RWPE2 (cell line): Measurements from ENCODE around the gene CPE.
A peak's percentile ranks its signal among the peaks of the same experiment; 100 is the strongest.

Source experiments
- ATAC-seq: fragments of 200-7000 bp; cut with Tn5 transposase; 3 replicates; pipeline ENCODE4 v1.9.1; 2021; ENCODE audit warnings: low read depth
- DNase-seq: peaks from one replicate; pipeline ENCODE4 v3.0.0-alpha.2; 2020; ENCODE audit warnings: low spot score
- H3K27ac ChIP-seq: fragments of 450-650 bp; 2 replicates; pipeline ENCODE4 v1.5.1; 2017; ENCODE audit warnings: mild to moderate bottlenecking; ENCODE audit not compliant: poor library complexity, severe bottlenecking
- H3K27me3 ChIP-seq: fragments of 250-450 bp; sonication (Bioruptor Pico); 2 replicates; pipeline ENCODE4 v1.5.1; 2021; ENCODE audit warnings: mild to moderate bottlenecking, moderate library complexity; ENCODE audit not compliant: insufficient read depth, poor library complexity, severe bottlenecking
- H3K36me3 ChIP-seq: fragments of 250-450 bp; sonication (Bioruptor Pico); 2 replicates; pipeline ENCODE4 v1.5.1; 2020; ENCODE audit warnings: low read depth, mild to moderate bottlenecking, moderate library complexity
- H3K4me1 ChIP-seq: fragments of 250-450 bp; sonication (Bioruptor Pico); 2 replicates; pipeline ENCODE4 v1.5.1; 2021; ENCODE audit warnings: mild to moderate bottlenecking, moderate library complexity; ENCODE audit not compliant: insufficient read depth, poor library complexity, severe bottlenecking
- H3K4me3 ChIP-seq: fragments of 250-450 bp; sonication (Bioruptor Pico); 2 replicates; pipeline ENCODE4 v1.5.1; 2021; ENCODE audit warnings: mild to moderate bottlenecking, moderate library complexity; ENCODE audit not compliant: severe bottlenecking
- H3K9me3 ChIP-seq: fragments of 250-450 bp; sonication (Bioruptor Pico); 2 replicates; pipeline ENCODE4 v1.5.1; 2021; ENCODE audit warnings: mild to moderate bottlenecking, moderate library complexity; ENCODE audit not compliant: severe bottlenecking
- CTCF ChIP-seq: fragments of 450-650 bp; IDR thresholded peaks from one replicate; pipeline ENCODE4 v1.5.1; 2017; ENCODE audit warnings: mild to moderate bottlenecking, moderate library complexity; ENCODE audit not compliant: poor library complexity, severe bottlenecking

CPE gene

GRCh38 chr4:165370530-165370929 is 8.3 kb upstream of the CPE start:
- H3K27me3 ChIP-seq = no peaks in the 10 kb centered on the region
- peaks cover 11% of the 10 kb centered on the region for H3K4me1 ChIP-seq
- no peak for TF ChIP-seq CTCF
- H3K36me3 ChIP-seq = no peaks in the 10 kb centered on the region
- ATAC-seq (no peak), DNase-seq (no peak)
- H3K9me3 ChIP-seq = no peaks in the 10 kb centered on the region
- H3K27ac ChIP-seq = no peak overlapping the region
- H3K4me3 ChIP-seq = no peak overlapping the region

- Histone ChIP-seq H3K9me3 (no peaks in the 10 kb centered on the region), H3K4me3 (no peak overlapping the region), H3K4me1 (peaks cover 4% of the 10 kb centered on the region), H3K27ac (no peak overlapping the region), H3K36me3 (no peaks in the 10 kb centered on the region), H3K27me3 (no peaks in the 10 kb centered on the region)
- ATAC-seq = no peak
- TF ChIP-seq CTCF = no peak
- DNase-seq = no peak
These were observed 3.3 kb upstream of the CPE start for GRCh38 chr4:165375465-165375864.

GRCh38 chr4:165378398-165378744 is 437 bp upstream of the CPE start:
- no peaks in the 10 kb centered on the region for H3K27me3 ChIP-seq
- peaks cover 4% of the 10 kb centered on the region for H3K4me1 ChIP-seq
- no peaks in the 10 kb centered on the region for H3K9me3 ChIP-seq
- no peak overlapping the region for H3K27ac ChIP-seq
- H3K36me3 ChIP-seq = no peaks in the 10 kb centered on the region; the same call in 1 of the 2 replicates
- no peak for ATAC-seq
- DNase-seq = no peak
- peak overlapping the region; percentile 50 for H3K4me3 ChIP-seq
- TF ChIP-seq CTCF = no peak

GRCh38 chr4:165379678-165380064 is 863 bp downstream of the CPE start:
- no peak overlapping the region for H3K4me3 ChIP-seq
- H3K4me1 ChIP-seq = peaks cover 16% of the 10 kb centered on the region
- no peaks in the 10 kb centered on the region for H3K27me3 ChIP-seq
- no peak for DNase-seq
- TF ChIP-seq CTCF = no peak
- no peak overlapping the region for H3K27ac ChIP-seq
- H3K36me3 ChIP-seq = no peaks in the 10 kb centered on the region; the same call in 1 of the 2 replicates
- no peak for ATAC-seq
- H3K9me3 ChIP-seq = no peaks in the 10 kb centered on the region

- H3K4me1 ChIP-seq = peaks cover 18% of the 10 kb centered on the region
These were observed 2.0 kb downstream of the CPE start for GRCh38 chr4:165380805-165381204.

More at GRCh38 chr4:165380805-165381204, 2.0 kb downstream of the CPE start:
- no peak for ATAC-seq
- TF ChIP-seq CTCF = no peak
- DNase-seq = no peak
- H3K4me3 ChIP-seq = no peak overlapping the region
- H3K27ac ChIP-seq = no peak overlapping the region
- H3K27me3 ChIP-seq = no peaks in the 10 kb centered on the region
- H3K36me3 ChIP-seq = no peaks in the 10 kb centered on the region; the same call in 1 of the 2 replicates
- H3K9me3 ChIP-seq = no peaks in the 10 kb centered on the region
